Activated T-helper 17 cell treated with anti-CD3 and anti-CD28 coated beads, Interleukin-2, amount 50 U/mL, for 72 hours (primary cell): ENCODE results near the gene FAXC. TPM values are rescaled to one million over a fixed set of nuclear protein-coding genes. Genes with fewer than 3 reads are reported as not detected.
"Not testable (repeated sequence)": the region's sequence is repeated elsewhere in the genome, so short reads cannot be mapped to it uniquely, and the experiment has no call there.

Experiments
- ATAC-seq: fragments of 150-1000 bp; cut with Tn5 transposase; replicated peaks from 2 replicates; pipeline ENCODE4 v1.10.0; 2021; ENCODE audit warnings: mild to moderate bottlenecking, moderate library complexity
- H3K27ac Mint-ChIP-seq: one replicate; pipeline ENCODE4 v1.8.0; 2022; ENCODE audit warnings: mixed read lengths
- H3K27me3 Mint-ChIP-seq: one replicate; pipeline ENCODE4 v1.8.0; 2022; ENCODE audit warnings: mixed read lengths
- H3K36me3 Mint-ChIP-seq: one replicate; pipeline ENCODE4 v1.8.0; 2022; ENCODE audit warnings: low read depth, mild to moderate bottlenecking, mixed read lengths
- H3K4me1 Mint-ChIP-seq: one replicate; pipeline ENCODE4 v1.8.0; 2022; ENCODE audit warnings: mixed read lengths
- H3K4me3 Mint-ChIP-seq: one replicate; pipeline ENCODE4 v1.8.0; 2022; ENCODE audit warnings: mild to moderate bottlenecking, mixed read lengths
- H3K9me3 Mint-ChIP-seq: one replicate; pipeline ENCODE4 v1.8.0; 2022; ENCODE audit warnings: mixed read lengths
- total RNA-seq, 2 donors: library from RNA; stranded (reverse); gene quantifications; one replicate each; pipeline ENCODE4 v1.2.3, GENCODE V29; 2022

Gene FAXC
- total RNA-seq, 2 donors from 2014 or later, result 0.65 TPM; not detected in 1

DNA sequence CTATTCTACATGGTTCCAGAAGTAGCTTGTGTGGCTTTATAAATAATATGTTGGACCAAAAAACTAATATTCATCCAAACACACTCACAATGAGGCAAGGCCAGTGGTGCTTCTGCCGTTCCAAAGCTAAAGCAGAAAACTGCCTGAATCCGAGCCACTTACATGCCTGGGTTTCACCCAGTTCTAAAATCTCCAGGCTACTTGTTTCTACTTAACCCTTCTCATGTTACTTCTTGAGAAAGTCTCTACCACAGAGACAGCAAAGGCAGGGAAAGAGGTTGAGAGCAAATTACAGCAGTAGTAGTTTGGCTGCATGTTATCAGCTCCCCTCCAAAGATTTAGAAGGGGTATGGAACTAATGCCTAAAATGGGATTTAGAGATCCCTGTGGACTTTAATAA is 62.0 kb downstream of the FAXC start:
- no peaks in the 10 kb centered on the region for H3K9me3 Mint-ChIP-seq
- H3K27ac Mint-ChIP-seq, result no peak overlapping the region
- no peak for ATAC-seq
- H3K36me3 Mint-ChIP-seq, result no peaks in the 10 kb centered on the region
- peaks cover 17% of the 10 kb centered on the region for H3K27me3 Mint-ChIP-seq
- H3K4me3 Mint-ChIP-seq, result no peak overlapping the region
- no peaks in the 10 kb centered on the region for H3K4me1 Mint-ChIP-seq

DNA sequence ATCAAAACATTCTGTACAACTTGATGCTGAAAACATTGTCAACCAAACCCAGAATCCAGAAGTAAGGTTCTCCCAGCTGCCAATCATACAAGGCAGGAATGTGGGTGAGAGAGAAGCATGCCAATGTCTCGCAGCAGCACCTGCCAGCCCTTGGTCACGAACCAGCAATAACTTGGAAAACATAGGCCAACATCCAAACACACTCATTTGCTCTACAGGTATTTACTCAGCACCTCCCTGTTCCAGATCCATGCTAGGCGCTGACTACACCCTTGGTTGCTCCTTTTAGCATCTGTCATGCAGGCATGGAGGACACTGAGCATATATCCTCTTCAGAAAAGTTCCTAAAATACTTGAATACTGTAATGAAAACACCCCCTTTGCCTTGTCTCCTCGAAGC is 63.6 kb downstream of the FAXC start:
- no peak for ATAC-seq

DNA sequence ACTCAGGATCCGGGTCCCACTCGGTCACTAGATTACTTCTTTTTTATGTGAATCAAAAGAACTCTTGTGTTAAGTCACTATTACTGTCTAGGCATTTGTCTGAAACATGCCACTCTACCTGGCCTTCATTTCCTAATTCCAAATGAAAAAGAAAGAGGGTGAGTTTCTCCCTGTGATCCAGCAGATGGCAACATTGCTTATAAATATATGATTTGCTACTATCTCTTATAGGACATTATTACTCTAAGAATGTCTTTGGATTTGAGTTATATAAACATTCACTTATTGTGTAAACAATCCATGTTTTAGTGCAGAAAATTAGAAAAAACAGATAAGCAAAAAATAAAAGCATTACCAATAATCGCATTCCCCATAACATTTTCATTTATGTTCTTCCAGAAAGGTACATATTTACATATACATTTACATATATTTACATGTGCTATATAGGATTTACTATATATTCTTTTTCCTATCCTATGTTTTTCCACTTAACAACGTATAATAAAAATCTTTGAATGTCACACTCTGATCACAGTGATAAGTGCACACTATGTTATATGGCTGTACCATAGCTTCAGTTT is 66.9 kb downstream of the FAXC start:
- no peak for ATAC-seq
- H3K4me3 Mint-ChIP-seq, result no peak overlapping the region
- no peak overlapping the region for H3K27ac Mint-ChIP-seq
- peaks cover 6% of the 10 kb centered on the region for H3K27me3 Mint-ChIP-seq
- H3K9me3 Mint-ChIP-seq, result no peaks in the 10 kb centered on the region
- H3K4me1 Mint-ChIP-seq, result no peaks in the 10 kb centered on the region
- no peaks in the 10 kb centered on the region for H3K36me3 Mint-ChIP-seq

More for the DNA sequence above, 63.6 kb downstream of the FAXC start:
- H3K4me1 Mint-ChIP-seq, result no peaks in the 10 kb centered on the region
- H3K27me3 Mint-ChIP-seq, result peaks cover 13% of the 10 kb centered on the region
- H3K4me3 Mint-ChIP-seq, result no peak overlapping the region
- H3K27ac Mint-ChIP-seq, result no peak overlapping the region
- no peaks in the 10 kb centered on the region for H3K36me3 Mint-ChIP-seq
- H3K9me3 Mint-ChIP-seq, result no peaks in the 10 kb centered on the region

- H3K9me3 Mint-ChIP-seq, result no peaks in the 10 kb centered on the region
- H3K27me3 Mint-ChIP-seq, result peaks cover 25% of the 10 kb centered on the region
- H3K4me3 Mint-ChIP-seq, result no peak overlapping the region
- no peak overlapping the region for H3K27ac Mint-ChIP-seq
- ATAC-seq, result no peak
- H3K36me3 Mint-ChIP-seq, result no peaks in the 10 kb centered on the region
- H3K4me1 Mint-ChIP-seq, result no peaks in the 10 kb centered on the region
These were observed 72.7 kb downstream of the FAXC start for GRCh38 chr6:99276747-99277146.

DNA sequence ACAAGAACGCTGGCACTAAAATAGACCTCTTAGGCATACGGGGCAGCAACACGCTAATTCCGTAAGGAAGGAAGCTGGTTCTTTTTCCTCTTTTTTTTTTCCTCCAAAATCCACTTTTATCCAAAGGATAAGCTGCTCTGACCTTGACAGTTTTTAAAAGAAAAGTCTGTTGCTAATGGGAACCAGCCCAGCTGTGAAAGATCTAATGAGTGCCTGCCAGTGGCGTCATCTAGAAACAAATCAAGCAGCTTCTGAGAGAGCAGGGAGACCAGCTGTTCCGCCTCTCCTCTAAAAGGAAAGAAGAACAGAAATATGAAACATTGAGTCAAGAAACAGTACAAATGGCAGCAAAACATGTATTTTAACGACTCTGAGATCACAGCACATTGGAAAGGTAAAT is 78.6 kb downstream of the FAXC start:
- H3K4me1 Mint-ChIP-seq, result no peaks in the 10 kb centered on the region
- no peaks in the 10 kb centered on the region for H3K9me3 Mint-ChIP-seq
- ATAC-seq, result no peak
- no peak overlapping the region for H3K27ac Mint-ChIP-seq
- no peak overlapping the region for H3K4me3 Mint-ChIP-seq
- no peaks in the 10 kb centered on the region for H3K36me3 Mint-ChIP-seq
- peaks cover 17% of the 10 kb centered on the region for H3K27me3 Mint-ChIP-seq

- H3K27ac Mint-ChIP-seq, result no peak overlapping the region
- H3K36me3 Mint-ChIP-seq, result no peaks in the 10 kb centered on the region
- no peak overlapping the region for H3K4me3 Mint-ChIP-seq
- peaks cover 17% of the 10 kb centered on the region for H3K27me3 Mint-ChIP-seq
- H3K9me3 Mint-ChIP-seq, result no peaks in the 10 kb centered on the region
- no peak for ATAC-seq
- H3K4me1 Mint-ChIP-seq, result no peaks in the 10 kb centered on the region
These were observed 79.4 kb downstream of the FAXC start for GRCh38 chr6:99270030-99270429.

GRCh38 chr6:99269207-99269606 is 80.3 kb downstream of the FAXC start:
- no peak for ATAC-seq
- no peak overlapping the region for H3K4me3 Mint-ChIP-seq
- no peaks in the 10 kb centered on the region for H3K4me1 Mint-ChIP-seq
- no peak overlapping the region for H3K27ac Mint-ChIP-seq
- peaks cover 14% of the 10 kb centered on the region for H3K27me3 Mint-ChIP-seq
- H3K9me3 Mint-ChIP-seq, result no peaks in the 10 kb centered on the region
- no peaks in the 10 kb centered on the region for H3K36me3 Mint-ChIP-seq

DNA sequence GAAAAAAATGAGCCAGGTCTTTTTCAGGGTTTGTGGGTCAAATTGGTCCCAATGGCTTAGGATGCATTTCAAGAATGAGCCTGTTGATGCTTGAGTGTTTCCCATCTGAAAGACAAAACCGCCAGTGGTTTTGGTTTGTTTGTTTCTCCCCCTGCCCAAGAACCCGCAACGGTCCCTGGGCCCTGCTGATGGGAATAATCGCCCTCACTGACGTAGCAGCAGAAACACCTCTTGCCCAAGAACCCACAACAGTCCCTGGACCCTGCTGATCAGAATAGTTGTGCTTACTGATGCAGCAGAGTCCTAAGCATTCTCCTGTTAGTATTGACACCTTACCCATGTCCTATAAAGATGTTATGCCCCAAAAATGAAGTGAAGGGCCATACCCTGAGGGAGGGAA is 82.5 kb downstream of the FAXC start:
- H3K9me3 Mint-ChIP-seq, H3K27me3 Mint-ChIP-seq, H3K4me1 Mint-ChIP-seq, H3K4me3 Mint-ChIP-seq, ATAC-seq, H3K27ac Mint-ChIP-seq, H3K36me3 Mint-ChIP-seq: not testable (repeated sequence)

GRCh38 chr6:99265447-99265846 is 84.0 kb downstream of the FAXC start:
- H3K9me3 Mint-ChIP-seq, H3K27ac Mint-ChIP-seq, H3K27me3 Mint-ChIP-seq, H3K4me1 Mint-ChIP-seq, H3K36me3 Mint-ChIP-seq, H3K4me3 Mint-ChIP-seq, ATAC-seq: not testable (repeated sequence)

GRCh38 chr6:99254616-99255550 is 94.6 kb downstream of the FAXC start:
- ATAC-seq, result no peak
- Mint-ChIP-seq H3K36me3 (no peaks in the 10 kb centered on the region), H3K4me1 (no peaks in the 10 kb centered on the region), H3K27me3 (peaks cover 9% of the 10 kb centered on the region), H3K9me3 (no peaks in the 10 kb centered on the region), H3K27ac (no peak overlapping the region), H3K4me3 (no peak overlapping the region)

DNA sequence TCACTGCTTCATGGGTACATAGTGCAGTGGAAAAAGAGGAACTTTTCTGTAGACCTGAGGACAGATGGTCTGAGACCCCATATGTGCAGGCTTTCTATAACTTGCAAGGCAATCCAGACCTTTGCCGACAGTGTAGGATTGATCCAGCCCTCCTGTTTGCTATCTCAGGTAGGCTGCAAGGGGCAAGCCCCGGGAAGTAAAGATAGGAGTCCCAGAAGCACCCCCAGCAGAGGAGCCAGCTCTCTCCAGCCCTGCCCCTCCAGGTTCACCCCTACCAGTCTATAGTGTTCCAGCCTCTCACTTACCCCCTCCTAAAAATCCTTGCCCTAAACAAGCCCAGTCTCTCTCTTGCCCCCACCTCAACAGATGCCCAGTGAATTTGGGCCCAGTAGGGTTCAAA is 96.2 kb downstream of the FAXC start:
- peaks cover 11% of the 10 kb centered on the region for H3K27me3 Mint-ChIP-seq
- no peak overlapping the region for H3K4me3 Mint-ChIP-seq
- H3K36me3 Mint-ChIP-seq, result no peaks in the 10 kb centered on the region
- no peaks in the 10 kb centered on the region for H3K9me3 Mint-ChIP-seq
- H3K4me1 Mint-ChIP-seq, result no peaks in the 10 kb centered on the region
- H3K27ac Mint-ChIP-seq, result no peak overlapping the region
- ATAC-seq, result no peak

GRCh38 chr6:99252421-99252820 is 97.1 kb downstream of the FAXC start:
- Mint-ChIP-seq H3K36me3 (no peaks in the 10 kb centered on the region), H3K4me1 (no peaks in the 10 kb centered on the region), H3K4me3 (no peak overlapping the region), H3K27me3 (peaks cover 11% of the 10 kb centered on the region), H3K27ac (no peak overlapping the region), H3K9me3 (no peaks in the 10 kb centered on the region)
- no peak for ATAC-seq

GRCh38 chr6:99250476-99250875 is 99.0 kb downstream of the FAXC start:
- Mint-ChIP-seq H3K27ac (no peak overlapping the region), H3K27me3 (peaks cover 18% of the 10 kb centered on the region), H3K4me1 (no peaks in the 10 kb centered on the region), H3K9me3 (no peaks in the 10 kb centered on the region), H3K36me3 (no peaks in the 10 kb centered on the region), H3K4me3 (no peak overlapping the region)
- ATAC-seq, result no peak

GRCh38 chr6:99246602-99247001 is 102.9 kb downstream of the FAXC start:
- Mint-ChIP-seq H3K27me3 (peaks cover 15% of the 10 kb centered on the region), H3K36me3 (no peaks in the 10 kb centered on the region), H3K9me3 (no peaks in the 10 kb centered on the region), H3K4me3 (no peak overlapping the region), H3K4me1 (no peaks in the 10 kb centered on the region), H3K27ac (no peak overlapping the region)
- no peak for ATAC-seq

DNA sequence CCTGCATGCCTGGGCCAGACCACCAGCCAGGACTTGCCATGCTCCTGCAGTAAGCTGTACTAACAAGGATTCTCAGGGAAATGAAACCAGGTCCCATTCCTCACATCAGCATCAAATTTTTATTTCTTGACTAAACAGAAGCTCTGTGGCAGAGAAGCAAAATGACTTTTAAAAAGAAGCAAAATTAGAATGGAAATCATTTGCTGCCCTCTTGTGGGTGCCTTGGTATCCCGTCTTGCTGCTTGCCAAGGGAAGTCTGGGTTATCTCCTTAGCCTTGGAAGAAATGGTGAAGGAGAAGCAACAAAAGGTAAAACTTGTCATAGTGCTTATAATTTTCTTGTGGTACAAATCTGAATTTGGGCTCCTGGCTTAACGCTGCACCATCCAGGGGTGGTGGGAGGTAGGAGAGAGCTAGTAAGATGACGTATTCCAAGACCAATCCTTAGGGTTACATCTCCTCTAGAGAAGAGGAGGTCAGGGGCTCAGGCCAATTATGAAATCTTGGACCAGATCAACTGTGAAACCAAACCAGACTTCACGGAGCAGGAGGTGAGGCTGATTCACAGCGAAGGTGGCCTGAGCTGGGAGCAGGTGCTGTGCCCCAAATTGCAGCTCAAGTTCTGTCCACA is 107.5 kb downstream of the FAXC start:
- no peaks in the 10 kb centered on the region for H3K4me1 Mint-ChIP-seq

More for the DNA sequence above, 107.5 kb downstream of the FAXC start:
- H3K27ac Mint-ChIP-seq, result no peak overlapping the region
- no peak overlapping the region for H3K4me3 Mint-ChIP-seq
- H3K27me3 Mint-ChIP-seq, result peaks cover 8% of the 10 kb centered on the region
- H3K9me3 Mint-ChIP-seq, result no peaks in the 10 kb centered on the region
- H3K36me3 Mint-ChIP-seq, result no peaks in the 10 kb centered on the region
- ATAC-seq, result no peak
